ENCODE measurements around the gene KRTAP19-7.

KRTAP19-7 gene, protein sequence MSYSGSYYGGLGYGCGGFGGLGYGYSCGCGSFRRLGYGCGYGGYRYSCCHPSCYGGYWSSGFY

DNA sequence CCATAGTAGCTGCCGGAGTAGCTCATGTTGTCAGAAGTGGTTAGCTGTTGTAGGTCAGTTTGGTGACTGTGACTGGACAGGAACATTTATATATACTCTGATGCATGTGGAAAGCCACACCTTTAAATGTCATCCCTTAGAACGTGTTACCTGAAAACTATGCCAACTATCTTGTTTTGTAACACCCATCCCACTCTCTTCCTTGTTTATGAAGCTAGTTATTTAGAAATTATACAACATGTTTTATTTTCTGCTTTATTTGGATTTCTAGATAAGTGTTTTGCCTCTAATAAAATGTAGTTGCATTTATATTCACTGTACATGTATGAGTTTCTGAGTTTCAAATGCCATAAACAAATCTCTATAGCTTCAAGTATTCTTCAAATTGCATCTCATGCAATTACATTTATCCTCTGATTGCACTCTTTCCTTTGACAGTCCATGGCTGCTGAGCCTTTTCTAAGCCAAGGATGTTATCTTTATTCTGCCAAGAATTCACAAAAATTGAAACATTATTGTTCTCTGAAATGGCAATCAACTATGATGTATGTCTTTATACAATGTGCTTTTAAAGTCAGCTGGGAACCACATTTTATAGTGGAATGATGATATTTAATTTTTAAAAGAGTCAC lies at the start of gene KRTAP19-7:
Gene KRTAP19-7, minus strand, starts transcription at position 51 of the 632 bp plus-strand sequence. Its CDS starts 25 bp downstream, at position 26.
- DNase-seq: no peak

DNA sequence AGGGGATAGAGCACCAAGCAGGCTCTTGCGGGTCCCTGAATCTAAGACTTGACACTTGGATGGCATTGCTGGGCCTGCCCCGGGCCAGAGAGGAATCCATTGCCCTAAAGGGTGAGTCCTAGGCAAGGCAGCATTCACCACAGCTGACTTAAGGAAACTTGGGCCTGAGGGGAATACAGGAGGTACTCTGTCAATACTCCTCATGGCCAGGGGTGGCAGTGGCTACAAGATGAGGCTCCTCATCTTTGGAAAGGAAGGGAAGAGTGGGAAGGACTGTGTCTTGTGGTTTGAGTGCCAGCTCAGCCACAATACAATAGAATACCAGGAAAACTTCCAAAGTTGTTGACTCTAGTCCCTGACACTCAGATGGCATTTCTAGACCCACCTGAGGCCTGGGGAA lies 44.9 kb upstream of the KRTAP19-7 start:
- no peak for DNase-seq

DNA sequence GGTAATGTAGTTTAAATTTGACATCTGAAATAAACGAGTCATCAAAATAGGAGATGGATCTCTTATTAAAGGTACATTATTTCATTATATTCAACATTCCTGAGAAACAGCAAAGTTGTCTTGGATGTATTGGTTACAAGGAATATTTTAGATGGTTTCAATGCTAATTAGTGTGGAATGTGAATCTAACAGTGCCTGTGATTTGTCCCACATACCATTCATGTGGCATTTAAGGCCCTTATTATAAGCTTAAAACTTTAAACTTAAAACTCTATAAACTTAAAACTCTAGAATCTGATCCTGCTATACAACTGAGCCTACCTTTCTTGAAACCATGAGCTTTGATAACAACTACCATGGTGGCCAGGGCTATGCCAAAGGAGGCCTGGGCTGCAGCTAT lies 39.7 kb upstream of the KRTAP19-7 start, which contains the start of gene KRTAP22-1:
Gene KRTAP22-1, plus strand, starts transcription at position 301 of the 400 bp plus-strand sequence.
- no peak for DNase-seq

DNA sequence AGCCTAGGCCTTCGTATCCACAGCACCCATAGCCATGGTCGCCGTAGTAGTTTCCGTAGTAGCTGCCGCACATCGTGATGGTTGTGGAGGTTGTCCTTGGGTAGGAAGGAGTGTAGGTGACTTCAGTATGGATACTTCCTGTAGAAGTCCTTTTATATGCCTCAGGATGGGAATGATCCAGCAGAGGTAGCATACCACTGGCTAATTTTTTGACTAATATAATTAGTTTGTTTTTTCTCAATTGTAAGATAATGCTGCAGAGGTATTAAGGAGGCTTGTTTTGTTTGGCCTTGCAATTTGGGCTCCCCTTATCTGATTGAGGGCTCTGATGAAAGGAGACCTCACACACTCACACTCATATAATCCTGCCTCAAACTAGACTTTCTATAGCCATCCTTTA lies 37.7 kb upstream of the KRTAP19-7 start, which contains the start of gene KRTAP6-2:
Gene KRTAP6-2, minus strand, starts transcription at position 101 of the 400 bp plus-strand sequence. Its CDS starts 28 bp downstream, at position 73.
- no peak for DNase-seq

DNA sequence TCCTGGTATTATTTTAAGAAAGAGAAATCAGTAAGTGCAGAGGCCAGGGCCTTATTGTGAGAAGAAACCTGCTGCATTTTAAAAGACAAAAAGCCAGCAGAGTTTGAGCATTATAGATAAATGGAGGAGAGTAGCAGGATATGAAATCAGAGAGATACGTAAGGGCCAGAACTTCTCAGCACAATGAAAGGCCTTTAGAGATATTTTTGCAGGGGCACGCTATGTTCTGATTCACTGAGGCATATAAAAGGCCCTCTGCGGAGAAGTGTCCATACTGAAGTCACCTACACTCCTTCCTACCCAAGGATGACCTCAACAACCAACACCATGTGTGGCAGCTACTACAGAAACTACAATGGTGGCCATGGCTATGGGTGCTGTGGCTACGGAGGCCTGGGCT lies 31.0 kb upstream of the KRTAP19-7 start, which contains the start of gene KRTAP6-3:
Gene KRTAP6-3, plus strand, starts transcription at position 301 of the 400 bp plus-strand sequence. Its CDS starts 6 bp downstream, at position 307.
- no peak for DNase-seq

DNA sequence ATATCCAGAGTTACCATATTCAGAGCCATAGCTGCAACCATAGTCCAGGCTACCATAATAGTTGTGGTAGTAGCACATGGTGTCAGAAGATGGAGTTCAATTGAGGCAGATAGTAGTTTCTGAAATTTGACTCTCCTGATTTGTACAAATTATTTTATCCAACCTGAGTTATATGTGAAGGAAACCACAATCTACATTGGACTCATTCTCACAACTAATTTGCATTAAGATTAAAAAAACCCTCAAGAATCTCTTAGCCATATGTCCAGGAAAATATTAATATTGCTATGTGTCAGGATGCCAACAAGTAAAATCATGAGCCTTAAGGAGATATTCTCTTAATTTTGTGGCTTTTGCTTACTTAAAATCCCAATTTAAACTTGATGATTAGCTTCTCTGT lies 29.2 kb upstream of the KRTAP19-7 start, which contains the start of gene KRTAP22-2:
Gene KRTAP22-2, minus strand, starts transcription at position 101 of the 400 bp plus-strand sequence.
- DNase-seq: no peak

DNA sequence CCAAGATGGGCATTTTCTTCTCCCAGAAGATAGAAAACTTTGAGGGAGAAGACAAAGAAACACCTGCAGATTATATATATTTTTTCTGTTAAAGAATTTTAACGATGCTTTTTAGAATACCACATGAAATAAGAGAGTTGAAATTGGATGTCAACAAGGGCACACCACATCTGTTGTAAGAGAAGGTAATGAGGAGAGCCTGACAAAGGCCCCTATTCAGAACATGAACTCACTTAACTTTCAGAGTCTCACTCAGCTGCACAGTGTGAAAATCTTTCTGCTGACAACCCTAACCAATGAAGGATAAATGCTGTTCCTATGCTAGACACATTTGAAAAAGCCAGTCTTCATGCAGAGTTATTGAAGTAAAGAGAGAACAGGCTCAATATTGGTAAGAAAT lies 21.8 kb upstream of the KRTAP19-7 start:
- no peak for DNase-seq

DNA sequence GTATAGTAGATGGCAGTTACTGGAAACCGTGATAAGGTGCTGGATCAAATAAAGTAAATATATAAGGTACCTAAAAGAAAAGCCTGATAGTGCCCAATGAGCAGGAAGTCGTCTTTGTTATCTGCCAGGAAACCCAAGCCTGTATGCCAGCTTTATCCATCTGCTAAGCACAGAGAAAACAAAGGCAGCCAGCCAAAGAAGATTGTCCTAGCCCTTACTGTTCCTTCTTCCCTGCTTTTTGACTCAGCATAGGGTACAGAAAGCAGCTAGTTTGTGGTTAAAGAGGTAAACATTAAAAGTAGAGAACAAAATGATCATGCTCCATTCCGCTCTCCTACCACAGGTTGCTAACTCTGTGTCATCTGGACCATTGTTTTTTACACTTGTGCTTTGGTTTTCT lies 19.0 kb upstream of the KRTAP19-7 start:
- no peak for DNase-seq

DNA sequence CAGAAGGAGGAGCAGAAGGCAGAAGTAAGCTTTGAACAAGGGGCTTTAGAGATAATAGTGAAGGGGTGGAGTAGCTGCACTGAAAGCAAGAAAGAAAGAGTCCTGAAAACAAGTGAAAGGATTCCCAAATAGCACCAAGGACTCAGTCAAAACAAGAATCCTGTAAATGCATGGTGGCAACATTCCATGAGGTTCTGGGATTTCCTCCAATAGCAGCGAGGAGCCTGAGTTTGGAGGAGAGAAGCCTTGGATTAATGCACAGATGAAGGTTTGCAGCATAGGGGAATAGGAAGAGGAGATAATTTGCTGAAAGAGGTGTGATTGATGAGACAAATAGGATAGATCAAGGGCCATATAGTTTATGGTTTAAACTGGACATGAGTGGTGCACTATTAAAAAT lies 18.2 kb upstream of the KRTAP19-7 start:
- DNase-seq: no peak

DNA sequence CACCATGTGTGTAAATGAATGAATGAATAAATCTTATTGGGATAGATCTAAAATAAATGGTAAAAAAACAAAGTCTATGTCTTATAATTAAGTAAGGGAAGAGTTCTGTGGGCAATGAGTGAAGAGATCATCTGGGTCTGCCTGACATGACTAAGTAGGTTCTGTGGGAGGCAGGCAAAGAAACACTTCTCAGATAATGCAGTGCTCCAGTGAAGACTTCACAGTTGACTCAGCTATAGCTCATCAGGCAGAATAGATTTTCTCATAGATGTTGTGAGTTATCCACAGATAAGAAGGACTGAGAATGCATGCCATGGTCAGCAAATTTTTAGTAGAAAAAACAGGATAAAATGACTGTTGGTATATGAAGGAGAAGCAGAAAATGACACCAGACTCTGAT lies 16.7 kb upstream of the KRTAP19-7 start:
- no peak for DNase-seq

DNA sequence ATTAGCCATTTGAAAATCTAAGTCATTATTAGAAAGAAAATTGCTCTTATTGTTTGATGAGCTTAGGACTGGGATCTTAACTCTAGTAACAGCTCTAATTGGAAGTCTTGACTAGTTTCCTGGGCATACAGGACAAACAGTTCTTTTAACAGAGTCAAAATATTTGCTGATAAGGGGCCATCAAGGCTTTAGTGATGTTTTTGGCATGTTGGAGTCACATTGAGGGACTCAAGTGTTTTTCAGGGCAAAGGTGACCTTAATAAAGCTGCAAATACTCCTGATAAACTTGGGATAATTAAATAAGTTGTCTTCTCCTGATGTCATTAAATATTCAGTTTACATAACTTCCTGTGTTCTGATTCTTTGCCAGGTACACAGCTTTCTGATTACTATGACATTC lies 6.5 kb upstream of the KRTAP19-7 start:
- no peak for DNase-seq

DNA sequence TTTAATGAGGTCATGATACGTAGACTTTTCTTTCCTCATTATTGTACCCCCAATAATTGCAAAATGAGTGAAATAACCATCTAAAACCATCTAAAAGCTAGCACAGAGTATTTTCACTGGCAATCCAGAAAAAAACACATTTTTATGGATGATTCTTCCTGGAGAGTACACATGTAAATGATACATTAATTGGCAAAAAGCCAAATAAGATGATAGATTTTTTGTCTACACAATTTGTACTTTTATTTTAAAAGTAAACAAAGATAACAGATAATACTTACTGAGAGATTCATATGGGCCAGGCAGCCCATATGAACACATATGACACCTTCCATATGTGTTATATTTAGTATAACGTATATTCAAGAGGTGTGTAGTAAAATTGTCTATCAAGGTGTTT lies 2.5 kb upstream of the KRTAP19-7 start:
- DNase-seq: no peak

DNA sequence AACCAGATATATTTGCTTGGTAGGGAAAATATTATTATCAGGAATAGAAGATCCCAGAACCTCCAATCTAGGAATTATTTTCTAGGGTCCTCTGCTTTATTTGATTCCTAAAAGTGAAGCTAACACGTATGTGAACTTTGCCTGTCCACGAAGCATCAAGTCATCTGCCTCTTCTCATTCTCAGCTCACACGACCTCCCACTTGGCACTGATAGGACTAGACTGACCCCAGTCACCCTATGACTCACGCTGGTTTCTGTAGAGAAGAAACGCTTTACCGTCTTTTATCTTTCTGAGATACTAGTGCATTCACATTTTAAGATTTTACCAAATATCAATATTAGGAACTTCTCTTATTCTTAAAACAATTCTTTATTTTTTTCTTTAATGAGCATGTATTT lies 2.0 kb upstream of the KRTAP19-7 start:
- no peak for DNase-seq

DNA sequence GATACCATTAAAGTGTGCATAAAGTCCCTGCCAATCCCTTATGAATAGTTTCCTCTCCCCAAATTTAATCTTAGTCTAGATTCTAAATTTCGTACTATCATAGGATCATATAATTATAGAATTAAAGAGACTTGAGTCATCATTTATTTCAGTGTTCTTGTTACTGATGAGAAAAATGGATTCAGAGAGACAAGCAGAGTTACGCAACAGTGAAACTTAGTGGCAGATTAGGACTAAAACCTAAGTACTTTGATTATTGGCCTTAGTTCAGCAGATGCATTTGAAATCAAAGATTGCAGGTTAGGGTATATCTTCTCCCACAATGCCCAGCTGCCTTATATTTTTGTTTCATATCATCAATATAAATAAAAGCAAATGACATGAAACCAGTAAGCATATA lies 843 bp upstream of the KRTAP19-7 start:
- no peak for DNase-seq

DNA sequence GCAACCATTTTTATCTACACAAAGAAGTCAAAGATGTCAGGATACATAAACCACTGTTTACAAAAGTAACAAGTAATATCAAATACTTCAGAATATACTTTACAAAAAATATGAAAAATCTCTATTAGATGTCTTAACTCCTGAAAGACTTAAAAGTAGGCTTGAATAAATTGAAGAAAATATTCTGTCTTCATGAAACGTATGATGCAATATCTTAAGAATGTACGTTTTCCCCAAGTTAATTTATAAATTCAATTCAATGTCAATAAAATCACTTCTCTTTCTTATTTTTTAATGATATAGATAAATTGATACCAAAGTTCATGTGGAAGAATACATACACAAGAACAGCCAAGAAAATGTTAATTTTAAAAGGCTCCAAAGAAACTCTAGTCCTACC lies 6.0 kb downstream of the KRTAP19-7 start:
- no peak for DNase-seq

DNA sequence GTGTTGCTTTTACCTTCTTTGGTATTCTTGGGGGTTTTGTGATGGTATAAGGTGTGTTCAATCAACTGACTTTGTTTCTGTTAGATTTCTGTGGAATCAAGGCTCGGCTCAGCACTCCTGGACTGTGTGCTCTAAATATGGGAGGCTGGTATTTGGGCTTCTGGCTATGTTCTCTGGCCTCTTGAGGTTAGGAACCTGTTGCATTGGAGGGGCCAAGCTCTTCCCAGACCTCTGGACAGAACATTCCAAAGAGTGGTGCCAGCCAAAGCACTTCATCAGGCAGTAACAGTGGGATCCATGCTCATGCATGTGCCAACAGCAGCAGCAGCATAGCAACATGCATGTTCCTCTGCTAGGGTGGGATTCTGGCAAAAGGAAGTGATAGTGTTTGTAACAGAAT lies 8.3 kb downstream of the KRTAP19-7 start:
- DNase-seq: no peak

DNA sequence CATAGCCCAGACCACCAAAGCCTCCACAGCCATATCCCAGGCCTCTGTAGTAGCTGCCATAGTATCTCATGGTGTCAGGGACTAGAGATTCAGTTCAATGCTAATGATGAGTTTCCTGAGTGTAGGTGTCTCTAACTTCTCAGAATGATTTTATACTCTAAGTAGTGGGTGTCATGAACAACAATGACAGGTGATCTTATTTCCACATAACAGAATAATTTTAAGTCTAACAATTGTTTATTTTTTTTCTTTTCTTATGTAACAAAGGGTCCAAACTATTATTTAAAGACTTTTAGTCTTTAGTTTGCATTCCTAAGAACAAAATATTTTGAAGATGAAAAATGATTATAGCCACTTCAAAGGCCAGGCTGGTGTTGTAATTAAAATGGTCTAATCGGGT lies 19.4 kb downstream of the KRTAP19-7 start, which contains the start of gene KRTAP19-6:
Gene KRTAP19-6, minus strand, starts transcription at position 101 of the 400 bp plus-strand sequence. Its CDS starts 31 bp downstream, at position 70.
- no peak for DNase-seq

DNA sequence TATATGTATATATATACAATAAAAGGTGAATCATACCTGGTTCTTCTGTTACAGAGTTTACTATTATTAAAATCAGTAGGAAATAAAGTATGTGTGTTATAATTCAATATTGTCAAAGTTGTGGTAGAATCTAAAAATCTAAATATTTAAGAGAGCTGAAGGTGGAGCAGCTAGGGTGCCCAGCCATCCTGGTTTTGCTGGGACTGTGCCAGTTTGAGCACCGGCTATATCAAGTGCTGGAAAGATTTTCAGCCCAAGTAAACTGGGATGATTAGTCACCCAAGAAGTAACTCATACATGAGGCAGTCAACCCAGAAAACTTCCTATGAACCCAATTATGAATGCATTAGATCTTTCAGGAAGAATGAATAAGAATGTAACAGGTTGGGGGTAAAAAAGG lies 42.2 kb downstream of the KRTAP19-7 start:
- DNase-seq: no peak

DNA sequence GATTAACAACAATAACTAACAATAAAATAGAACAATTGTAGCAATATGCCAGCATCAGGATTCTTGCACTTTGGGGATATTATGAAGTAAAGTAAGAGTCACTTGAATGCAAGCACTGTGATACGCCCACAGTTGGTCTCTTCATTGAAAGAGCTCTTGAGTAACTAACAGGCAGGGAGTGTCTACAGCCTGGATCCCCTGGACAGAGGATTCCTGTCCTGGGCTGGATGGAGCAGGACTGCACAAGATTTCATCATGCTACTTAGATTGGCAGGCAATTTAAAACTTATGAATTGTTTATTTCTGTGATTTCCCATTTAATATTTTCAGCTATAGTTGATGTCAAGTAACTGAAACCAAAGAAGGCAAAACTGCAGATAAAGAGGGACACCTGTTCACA lies 45.4 kb downstream of the KRTAP19-7 start:
- no peak for DNase-seq

Measured in activated CD8-positive, alpha-beta memory T cell treated with anti-CD3 and anti-CD28 coated beads, Interleukin-2, amount 50 U/mL, for 48 hours (primary cell).